GM12873 (cell line): ENCODE results near the gene SIRT1.

ENCODE experiments used
- TF ChIP-seq, protein P1 (sequence below): IDR thresholded peaks from 2 replicates; pipeline ENCODE4 v1.5.1; 2012; ENCODE audit warnings: low read depth, mild to moderate bottlenecking, moderate library complexity, low read length, control low read depth; ENCODE audit not compliant: insufficient read depth; ENCODE audit errors: missing control alignments

Gene SIRT1

GRCh38 chr10:67849331-67850011 is 35.0 kb upstream of the SIRT1 start:
- TF ChIP-seq, protein P1, sequence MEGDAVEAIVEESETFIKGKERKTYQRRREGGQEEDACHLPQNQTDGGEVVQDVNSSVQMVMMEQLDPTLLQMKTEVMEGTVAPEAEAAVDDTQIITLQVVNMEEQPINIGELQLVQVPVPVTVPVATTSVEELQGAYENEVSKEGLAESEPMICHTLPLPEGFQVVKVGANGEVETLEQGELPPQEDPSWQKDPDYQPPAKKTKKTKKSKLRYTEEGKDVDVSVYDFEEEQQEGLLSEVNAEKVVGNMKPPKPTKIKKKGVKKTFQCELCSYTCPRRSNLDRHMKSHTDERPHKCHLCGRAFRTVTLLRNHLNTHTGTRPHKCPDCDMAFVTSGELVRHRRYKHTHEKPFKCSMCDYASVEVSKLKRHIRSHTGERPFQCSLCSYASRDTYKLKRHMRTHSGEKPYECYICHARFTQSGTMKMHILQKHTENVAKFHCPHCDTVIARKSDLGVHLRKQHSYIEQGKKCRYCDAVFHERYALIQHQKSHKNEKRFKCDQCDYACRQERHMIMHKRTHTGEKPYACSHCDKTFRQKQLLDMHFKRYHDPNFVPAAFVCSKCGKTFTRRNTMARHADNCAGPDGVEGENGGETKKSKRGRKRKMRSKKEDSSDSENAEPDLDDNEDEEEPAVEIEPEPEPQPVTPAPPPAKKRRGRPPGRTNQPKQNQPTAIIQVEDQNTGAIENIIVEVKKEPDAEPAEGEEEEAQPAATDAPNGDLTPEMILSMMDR = no peak

GRCh38 chr10:67851186-67851585 is 33.3 kb upstream of the SIRT1 start:
- TF ChIP-seq, protein P1 = no peak

GRCh38 chr10:67852761-67853160 is 31.7 kb upstream of the SIRT1 start:
- TF ChIP-seq, protein P1 = no peak

GRCh38 chr10:67853512-67853911 is 30.9 kb upstream of the SIRT1 start:
- TF ChIP-seq, protein P1 = no peak

DNA sequence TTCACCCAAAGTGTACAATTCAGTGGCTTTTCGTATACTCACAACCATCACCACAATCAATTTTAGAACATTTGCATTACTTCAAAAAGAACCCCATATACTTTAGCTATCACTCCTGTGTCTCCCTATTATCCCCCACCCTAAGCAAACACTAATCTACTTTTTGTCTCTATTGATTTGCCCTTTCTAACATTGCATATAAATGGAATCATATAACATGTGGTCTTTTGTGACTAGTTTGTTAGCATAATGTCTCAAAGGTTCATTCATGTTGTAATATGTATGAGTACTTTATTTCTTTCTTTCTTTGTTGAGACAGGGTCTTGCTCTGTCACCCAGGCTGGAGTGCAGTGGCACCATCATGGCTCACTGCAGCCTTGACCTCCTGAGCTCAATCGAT is 25.5 kb upstream of the SIRT1 start:
- TF ChIP-seq, protein P1 = no peak

- TF ChIP-seq, protein P1 = no peak
These were observed 22.6 kb upstream of the SIRT1 start for GRCh38 chr10:67861750-67862432.

GRCh38 chr10:67863094-67863493 is 21.4 kb upstream of the SIRT1 start:
- TF ChIP-seq, protein P1 = no peak
